K562 (cell line): ENCODE results near the gene TSPAN32. TPM values are rescaled to one million over a fixed set of nuclear protein-coding genes. Genes with fewer than 3 reads are reported as not detected.

Experiments used
- ATAC-seq: fragments of 200-7000 bp; cut with Tn5 transposase; 3 replicates; pipeline ENCODE4 v1.9.1; 2020; ENCODE audit warnings: moderate library complexity
- BruUV-seq: library from RNA; stranded (reverse); fragments of 400-500 nt; replicated peaks from 2 replicates; lab custom pipeline; 2021; lab: Mats Ljungman, UMichigan
- CTCF ChIA-PET: fragments of 300-600 bp; formaldehyde crosslinking; extraction: SDS; loops from one replicate; lab custom pipeline; 2021; ENCODE audit warnings: low intra/inter-chr PET ratio; lab: Yijun Ruan, JAX
- POLR2A ChIA-PET: fragments of 300-600, 350-650 bp; sonication (Branson Sonifier 250); formaldehyde crosslinking; extraction: SDS; loops from one replicate; lab custom pipeline; 2021; ENCODE audit warnings: antibody characterized with exemption, inconsistent platforms; lab: Yijun Ruan, JAX
- DNase-seq, 4 experiments: peaks; one replicate each; pipeline versions ENCODE4 v3.0.0 to v3.0.0-alpha.2; 2011 to 2018; ENCODE audit warnings: low spot score in 3 of 4, mixed read lengths in 3 of 4; ENCODE audit errors: extremely low read depth in 1 of 4
- FAIRE-seq: peaks from 2 replicates; lab custom pipeline; 2011; peaks lifted over from hg19 to GRCh38; lab: Jason Lieb, UNC
- H2AFZ ChIP-seq: 2 replicates; pipeline ENCODE4 v1.6.0; 2011; ENCODE audit warnings: low read depth, low read length, control low read depth, inconsistent platforms
- H3K27ac ChIP-seq: fragments of 200-600 bp; 3 replicates; pipeline ENCODE4 v1.8.0; 2011; ENCODE audit warnings: low read depth, mild to moderate bottlenecking, control low read depth, inconsistent platforms, low read length, moderate library complexity, mixed read lengths; ENCODE audit errors: extremely low read depth
- H3K27me3 ChIP-seq, 2 experiments: fragments of 300-600 bp in 1 of 2; 2 replicates in 1 of 2; 3 replicates in 1 of 2; pipeline versions ENCODE4 v1.6.0 to v1.8.0; 2011; ENCODE audit warnings: inconsistent platforms in 2 of 2, low read length in 2 of 2, mild to moderate bottlenecking in 1 of 2, mixed read lengths in 1 of 2, moderate library complexity in 1 of 2; ENCODE audit not compliant: control insufficient read depth in 2 of 2, insufficient read depth in 2 of 2
- H3K36me3 ChIP-seq: fragments of 300-600 bp; 3 replicates; pipeline ENCODE4 v1.8.0; 2011; ENCODE audit warnings: mild to moderate bottlenecking, low read length, inconsistent platforms; ENCODE audit not compliant: control insufficient read depth, insufficient read depth
- H3K4me1 ChIP-seq, 2 experiments: fragments of 200-600 bp in 1 of 2; replicated peaks in 1 of 2; 2 replicates in 1 of 2; 3 replicates in 1 of 2; pipeline versions ENCODE4 v1.5.1 to v1.8.0; 2011; ENCODE audit warnings: inconsistent platforms in 2 of 2, low read length in 2 of 2, mild to moderate bottlenecking in 1 of 2, mixed read lengths in 1 of 2, moderate library complexity in 1 of 2; ENCODE audit not compliant: control insufficient read depth in 2 of 2, insufficient read depth in 2 of 2
- H3K4me2 ChIP-seq: 2 replicates; pipeline ENCODE4 v1.6.1; 2011; ENCODE audit warnings: low read length, control low read depth, inconsistent platforms, mixed read lengths; ENCODE audit not compliant: insufficient read depth
- H3K4me3 ChIP-seq: fragments of 200-600 bp; sonication (generic), shearing (Covaris generic); 2 replicates; pipeline ENCODE4 v1.5.1; 2016; ENCODE audit warnings: control low read depth, inconsistent platforms
- H3K79me2 ChIP-seq: fragments of 200-600 bp; 3 replicates; pipeline ENCODE4 v1.8.0; 2011; ENCODE audit warnings: low read length, inconsistent platforms; ENCODE audit not compliant: control insufficient read depth, insufficient read depth
- H3K9ac ChIP-seq, 2 experiments: 2 replicates each; pipeline versions ENCODE4 v1.6.0 to v1.6.1; 2011; ENCODE audit warnings: low read depth in 2 of 2, low read length in 2 of 2, control low read depth in 1 of 2, inconsistent platforms in 1 of 2, mild to moderate bottlenecking in 1 of 2, mixed read lengths in 1 of 2; ENCODE audit not compliant: insufficient read depth in 1 of 2
- H3K9me1 ChIP-seq: one replicate; pipeline ENCODE4 v1.6.0; 2011; ENCODE audit warnings: inconsistent platforms, mild to moderate bottlenecking, low read length, moderate library complexity; ENCODE audit not compliant: control insufficient read depth, insufficient read depth
- H3K9me3 ChIP-seq: replicated peaks from 2 replicates; pipeline ENCODE4 v1.5.1; 2011; ENCODE audit warnings: low read depth, low read length, inconsistent platforms; ENCODE audit not compliant: control insufficient read depth, insufficient read depth
- H4K20me1 ChIP-seq: replicated peaks from 2 replicates; pipeline ENCODE4 v1.6.1; 2011; ENCODE audit warnings: low read length, inconsistent platforms, mixed read lengths; ENCODE audit not compliant: control insufficient read depth, insufficient read depth
- CBX3 ChIP-seq, 2 experiments: IDR thresholded peaks; 1 replicate in 1 of 2; 2 replicates in 1 of 2; pipeline ENCODE4 v1.6.1; 2012; ENCODE audit warnings: inconsistent platforms in 2 of 2, low read length in 2 of 2, borderline replicate concordance in 1 of 2, control low read depth in 1 of 2
- CEBPB ChIP-seq: fragments of 450-650 bp; IDR thresholded peaks from 2 replicates; pipeline ENCODE4 v1.6.1; 2016; ENCODE audit warnings: missing genetic modification characterization, missing compliant biosample characterization
- CEBPG ChIP-seq, 3 experiments: fragments of 200-800 bp in 1 of 3; sonication (Bioruptor generic) in 1 of 3; sonication (generic) in 1 of 3; formaldehyde crosslinking in 1 of 3; IDR thresholded peaks in 2 of 3; conservative IDR thresholded peaks in 1 of 3; 2 replicates each; pipeline versions ENCODE4 v1.6.1 to v1.8.0; 2016 to 2022; ENCODE audit warnings: missing compliant biosample characterization in 2 of 3, missing genetic modification characterization in 2 of 3, mild to moderate bottlenecking in 1 of 3, missing genetic modification reagents in 1 of 3
- ZBTB49 ChIP-seq: sonication (generic); formaldehyde crosslinking; IDR thresholded peaks from 2 replicates; pipeline ENCODE4 v1.8.0; 2022; ENCODE audit warnings: missing genetic modification reagents, mild to moderate bottlenecking, borderline replicate concordance
- WGBS: fragments of 100-300 bp; shearing (Covaris generic); methylation state at CpG from one replicate; pipeline ENCODE4 v1.1.6; 2016; ENCODE audit warnings: low coverage, mixed read lengths; ENCODE audit not compliant: insufficient coverage; ENCODE audit errors: missing lambda C conversion rate; 5-methylcytosine and 5-hydroxymethylcytosine counted together
- in situ Hi-C: fragments of 300-500 bp; cut with MboI; formaldehyde crosslinking; loops from 4 replicates; pipeline ENCODE4 v1.15.0; 2018; ENCODE audit warnings: inconsistent platforms, mixed read lengths
- intact Hi-C: fragments of 100-400 bp; cut with micrococcal nuclease; formaldehyde crosslinking; loops from 2 replicates; pipeline ENCODE4 v1.14.2; 2022
- polyA plus RNA-seq, 8 experiments: library from polyadenylated mRNA; depleted of rRNA in 4 of 8; stranded (reverse) in 5 of 8; unstranded in 3 of 8; fragments of >200 nt; fragmentation: Nextera tagmentation in 2 of 8; fragmentation: Illumina TruSeq in 1 of 8; extraction: Ambion mirVana in 2 of 8; extraction: Trizol in 1 of 8; gene quantifications; 2 replicates each; pipeline versions ENCODE4 v1.2.1 to v1.2.3, GENCODE V29; 2011 to 2014; ENCODE audit warnings: inconsistent platforms in 1 of 8, missing spikeins in 1 of 8
- total RNA-seq, 7 experiments: library from RNA; depleted of rRNA in 6 of 7; stranded (reverse); fragments of >200 nt in 6 of 7; fragmentation: Illumina TruSeq in 2 of 7; extraction: Trizol in 2 of 7; gene quantifications; 2 replicates each; pipeline versions ENCODE4 v1.2.1 to v1.2.3, GENCODE V29; 2011 to 2021; ENCODE audit warnings: low replicate concordance in 1 of 7

TSPAN32 gene
- total and polyA plus RNA-seq, 9 of the 15 experiments (the other 6 are each of a cell fraction or from before 2014, with no cell fraction given) = 0.21 to 7.3 (median 2.6) TPM

GRCh38 chr11:2318123-2318522 is 16.3 kb downstream of the TSPAN32 start:
- intact Hi-C loops (no loop called here), in situ Hi-C loops (no loop called here)
- no peak overlapping the region for H3K9ac ChIP-seq
- FAIRE-seq (no peak), DNase-seq (no peak), ATAC-seq (no peak)
- H3K9me1 ChIP-seq = no peaks in the 10 kb centered on the region
- peaks cover 0 to 34% of the 10 kb centered on the region in 2 experiments; a peak in 2 of 5 replicates for H3K4me1 ChIP-seq
- 5% methylated on average over 4 of the region's 4 CpGs for WGBS
- TF ChIP-seq CBX3 (IDR thresholded peaks at IDR 0.05; ENCODE audit: borderline replicate concordance in 1 of 2, low read length in 2 of 2) (no peak), CEBPG (CRISPR knock-in tag; IDR thresholded peaks at IDR 0.05) (peak; percentile 33; the same call in 1 of the 2 replicates), CEBPG (tag; conservative IDR thresholded peaks at IDR 0.05 in 1 of 2, IDR thresholded peaks at IDR 0.05 in 1 of 2) (no peak), CEBPB (tag) (0 out of 2 replicates have a peak, but pooled peaks have one; percentile 26), ZBTB49 (CRISPR knock-in tag) (0 out of 2 replicates have a peak, but pooled peaks have one; percentile 2)
- no peak overlapping the region for H3K27ac ChIP-seq
- H2AFZ ChIP-seq = no peak overlapping the region
- H3K36me3 ChIP-seq = no peaks in the 10 kb centered on the region
- no peaks in the 10 kb centered on the region for H3K9me3 ChIP-seq
- H3K79me2 ChIP-seq = no peaks in the 10 kb centered on the region
- no TSS peak for BruUV-seq
- CTCF ChIA-PET = no interaction called here
- H3K27me3 ChIP-seq = peaks cover 21 to 53% of the 10 kb centered on the region in 2 experiments; a peak in 4 of 5 replicates
- no peaks in the 10 kb centered on the region for H4K20me1 ChIP-seq
- no peak overlapping the region for H3K4me2 ChIP-seq
- POLR2A ChIA-PET = interaction anchor here (1.1 kb wide), 2 partner anchors 9 to 13 kb away, joined by 3 to 6 read pairs; no protein-coding TSS in a partner anchor
- no peak overlapping the region for H3K4me3 ChIP-seq
